NCI-H2196 treated with DMSO at 0.1 percent for 48 hours (cell line): Measurements from ENCODE around the gene VSIG10.
"Not testable (repeated sequence)": the region's sequence is repeated elsewhere in the genome, so short reads cannot be mapped to it uniquely, and the experiment has no call there.

Experiments used
- DNase-seq: peaks from one replicate; lab custom pipeline; 2025; ENCODE audit not compliant: unreplicated experiment; lab: John Stamatoyannopoulos, UW

Gene VSIG10

DNA sequence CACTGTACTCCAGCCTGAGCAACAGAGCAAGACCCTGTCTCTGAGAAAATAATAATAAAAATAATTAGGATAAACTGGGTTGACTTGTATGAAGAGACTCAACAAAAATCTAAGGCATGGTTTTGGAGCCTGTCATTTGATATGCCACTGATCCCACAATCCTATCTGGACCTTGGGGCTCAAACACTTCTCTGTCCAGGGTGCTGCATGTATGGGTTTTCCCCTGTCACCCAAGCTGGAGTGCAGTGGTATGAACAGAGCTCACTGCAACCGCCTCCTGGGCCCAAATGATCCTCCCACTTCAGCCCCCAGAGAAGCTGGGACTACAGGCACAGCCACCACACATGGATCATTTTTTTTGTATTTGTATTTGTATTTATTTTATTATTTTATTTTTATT is 5.3 kb upstream of the VSIG10 start:
- no peak for DNase-seq

DNA sequence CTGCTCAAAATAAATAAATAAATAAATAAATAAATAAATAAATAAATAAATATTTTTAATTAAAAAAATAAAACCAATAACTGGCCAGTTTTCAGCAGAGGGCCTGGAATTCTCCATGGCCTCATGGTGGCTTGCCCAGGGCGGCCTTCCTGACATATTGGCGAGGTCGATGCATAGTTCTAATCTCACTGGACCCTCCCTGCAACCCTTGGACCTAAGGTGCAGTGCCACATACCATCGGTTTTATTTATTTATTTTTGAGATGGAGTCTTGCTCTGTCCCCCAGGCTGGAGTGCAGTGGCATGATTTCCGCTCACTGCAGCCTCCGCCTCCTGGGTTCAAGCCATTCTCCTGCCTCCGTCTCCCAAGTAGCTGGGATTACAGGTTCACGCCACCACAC is 3.9 kb upstream of the VSIG10 start:
- DNase-seq, result no peak

DNA sequence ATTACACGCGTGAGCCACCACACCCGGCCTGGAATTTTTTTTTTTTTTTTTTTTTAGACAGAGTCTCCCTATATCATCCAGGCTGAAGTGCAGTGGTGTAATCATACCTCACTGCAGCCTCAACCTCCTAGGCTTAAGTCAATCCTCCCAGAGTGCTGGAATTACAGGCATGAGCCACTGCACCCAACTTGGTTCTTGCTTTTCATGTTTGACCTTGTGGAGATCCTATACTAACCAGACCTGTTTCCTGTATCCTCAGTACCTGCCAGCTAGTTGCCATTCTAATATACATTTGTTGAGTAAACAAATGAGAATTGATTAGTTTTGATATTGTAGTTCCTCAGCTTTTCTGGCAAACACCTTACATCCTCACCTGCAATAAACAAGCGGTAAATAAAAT is 3.2 kb upstream of the VSIG10 start:
- no peak for DNase-seq

DNA sequence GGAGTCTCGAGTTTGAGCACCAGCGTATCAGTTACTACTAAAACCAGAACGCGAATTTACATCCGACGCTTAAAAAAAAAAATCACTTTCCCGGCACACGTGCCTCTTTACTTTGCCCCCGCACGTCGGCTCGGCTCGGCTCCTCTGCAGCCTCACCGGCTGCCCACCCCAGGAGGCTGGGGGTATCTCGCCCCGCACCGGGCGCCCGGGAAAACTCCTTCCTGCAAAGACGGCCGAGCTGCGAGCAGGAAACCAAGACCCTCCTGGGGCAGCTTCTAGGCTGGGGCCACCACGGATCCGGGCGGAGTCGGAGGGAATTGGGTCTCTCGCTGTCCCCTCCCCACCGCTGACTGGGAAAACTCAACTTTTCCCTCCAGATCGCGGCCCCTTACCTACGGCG is 610 bp downstream of the VSIG10 start:
- no peak for DNase-seq

DNA sequence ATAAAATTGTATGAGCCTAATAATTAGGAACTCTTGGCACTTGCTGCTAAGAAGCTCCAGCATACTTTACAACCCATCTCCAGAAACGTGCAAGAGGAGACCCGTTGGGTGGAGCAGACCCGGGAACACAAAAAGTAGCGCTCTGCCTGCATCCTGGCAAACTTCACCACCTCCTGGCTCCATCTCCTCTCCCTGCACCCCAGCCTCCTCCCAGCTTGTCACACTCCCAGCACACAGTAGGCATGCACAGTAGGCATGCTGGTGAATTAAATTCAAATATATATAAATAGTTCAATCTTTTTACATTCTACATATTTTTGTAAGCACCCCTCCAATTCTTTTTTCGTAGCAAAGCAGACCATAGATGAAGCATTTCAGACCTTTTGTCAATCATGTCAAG is 1.2 kb downstream of the VSIG10 start:
- no peak for DNase-seq

DNA sequence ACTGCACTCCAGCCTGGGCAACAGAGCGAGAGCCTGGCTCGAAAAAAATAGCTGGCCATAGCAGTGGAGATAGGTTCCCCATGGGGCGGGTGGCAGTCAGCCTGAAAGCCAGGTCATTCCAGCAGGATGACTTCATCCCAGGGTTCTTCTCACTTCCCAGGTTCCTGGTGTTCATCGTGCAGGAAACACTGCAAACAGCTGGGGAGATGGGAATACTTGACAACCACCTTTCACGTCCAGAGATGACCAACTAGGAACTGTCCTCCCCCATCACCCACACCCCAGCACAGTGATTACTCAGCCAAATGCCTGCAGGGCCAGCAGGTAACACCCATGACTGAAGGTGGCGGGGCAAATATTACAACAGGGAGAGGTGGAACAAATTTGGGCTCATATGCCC is 1.7 kb downstream of the VSIG10 start:
- DNase-seq, result no peak

DNA sequence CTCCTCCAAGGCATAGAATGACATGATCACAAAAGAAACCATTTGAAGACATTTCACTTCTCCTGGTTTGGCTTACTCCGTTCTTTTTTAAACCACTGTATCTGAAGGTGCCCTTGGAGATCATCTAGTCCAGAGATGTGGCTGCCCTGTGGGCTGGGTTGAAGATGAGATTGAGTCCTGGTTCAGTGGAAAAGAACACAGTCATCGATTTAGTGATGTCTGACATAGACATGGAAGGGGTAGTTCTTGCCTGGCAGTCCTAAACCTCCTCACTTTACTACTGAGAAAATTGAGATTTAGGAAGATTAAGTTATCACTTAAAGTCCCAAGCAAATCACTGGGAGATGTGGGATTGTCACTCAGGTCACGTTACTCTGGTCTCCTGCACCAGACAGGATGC is 2.8 kb downstream of the VSIG10 start:
- DNase-seq, result no peak

DNA sequence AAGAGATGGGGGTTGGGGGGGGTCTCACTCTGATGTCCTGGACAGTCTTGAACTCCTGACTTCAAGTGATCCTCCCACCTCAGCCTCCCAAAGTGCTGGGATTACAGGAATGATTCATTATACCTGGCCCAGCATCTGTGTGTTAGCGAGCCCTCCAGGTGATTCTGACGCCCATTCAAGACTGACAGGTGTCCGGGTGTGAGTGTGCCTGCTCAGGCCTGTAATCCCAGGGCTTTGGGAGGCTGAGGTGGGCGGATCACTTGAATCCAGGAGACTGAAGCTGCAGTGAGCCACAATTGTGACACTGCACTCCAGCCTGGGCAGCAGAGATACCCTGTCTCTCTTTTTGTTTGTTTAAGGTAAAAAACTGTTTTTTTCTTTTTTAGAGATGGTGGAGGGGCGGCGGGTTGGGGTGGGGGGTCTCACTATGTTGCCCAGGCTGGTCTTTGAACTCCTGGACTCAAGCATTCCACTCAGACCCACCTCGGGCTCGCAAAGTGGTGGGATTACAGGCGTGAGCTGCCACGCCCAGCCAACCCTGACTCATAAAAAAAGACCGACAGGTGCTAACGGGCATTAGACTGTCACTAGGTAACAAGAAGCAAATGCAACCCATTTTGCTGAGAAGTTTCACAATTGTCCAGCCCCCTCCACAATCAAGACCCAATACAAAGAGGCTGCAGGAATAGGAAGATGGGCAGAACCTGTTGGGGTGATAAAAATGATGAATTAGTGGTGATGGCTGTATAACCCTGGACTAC is 4.7 kb downstream of the VSIG10 start:
- no peak for DNase-seq

DNA sequence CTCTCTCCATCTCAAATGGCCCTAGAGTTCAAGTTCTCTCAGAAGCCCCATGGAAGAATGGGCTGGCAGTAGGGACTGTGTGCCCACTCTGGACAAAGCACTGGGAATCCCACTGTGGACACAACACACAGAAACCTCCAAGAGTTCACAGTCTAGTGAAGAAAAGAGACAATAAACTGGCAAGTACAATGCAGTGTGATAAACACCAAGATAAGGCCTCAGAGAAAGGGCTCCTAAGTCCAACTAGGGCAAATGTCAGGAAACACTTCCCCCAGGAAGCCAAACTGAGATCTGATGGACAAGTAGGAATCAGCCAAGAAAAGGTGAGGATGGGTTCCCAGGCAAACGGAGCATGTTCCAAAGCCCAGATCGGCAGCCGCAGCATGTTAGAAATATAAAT is 5.4 kb downstream of the VSIG10 start:
- no peak for DNase-seq

DNA sequence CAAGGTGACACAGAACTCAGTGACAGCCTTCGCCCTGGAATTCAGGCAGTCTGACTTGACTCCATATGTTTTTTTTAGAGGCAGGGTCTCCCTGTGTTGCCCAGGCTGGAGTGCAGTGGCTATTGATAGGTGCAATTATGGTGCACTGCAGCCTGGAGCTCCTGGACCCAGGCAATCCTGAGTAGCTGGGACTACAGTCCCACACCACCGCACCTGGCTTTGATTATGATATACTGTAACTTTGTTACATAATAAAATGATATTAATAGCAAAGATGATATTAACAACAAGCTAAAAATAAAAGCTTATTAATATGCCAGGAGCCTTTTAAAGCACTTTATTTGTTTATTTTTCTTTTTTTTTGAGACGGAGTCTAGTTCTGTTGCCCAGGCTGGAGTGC is 9.8 kb downstream of the VSIG10 start:
- no peak for DNase-seq

DNA sequence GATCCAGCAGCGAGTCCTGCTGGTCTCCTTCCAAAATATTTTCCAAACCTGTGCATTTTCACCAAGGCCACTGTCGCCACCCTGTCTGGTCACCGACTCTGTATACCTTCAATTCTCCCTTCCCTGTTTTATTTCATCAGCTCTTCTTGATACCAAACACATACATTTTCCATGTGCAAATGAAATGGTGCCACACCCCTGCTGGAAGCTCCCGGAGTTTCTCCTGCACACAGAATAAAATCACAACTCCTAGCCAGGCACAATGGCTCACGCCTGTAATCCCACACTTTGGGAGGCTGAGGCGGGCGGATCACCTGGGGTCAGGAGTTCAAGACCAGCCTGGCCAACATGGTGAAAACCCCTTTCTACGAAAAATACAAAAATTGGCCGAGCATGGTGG is 14.0 kb downstream of the VSIG10 start:
- no peak for DNase-seq

DNA sequence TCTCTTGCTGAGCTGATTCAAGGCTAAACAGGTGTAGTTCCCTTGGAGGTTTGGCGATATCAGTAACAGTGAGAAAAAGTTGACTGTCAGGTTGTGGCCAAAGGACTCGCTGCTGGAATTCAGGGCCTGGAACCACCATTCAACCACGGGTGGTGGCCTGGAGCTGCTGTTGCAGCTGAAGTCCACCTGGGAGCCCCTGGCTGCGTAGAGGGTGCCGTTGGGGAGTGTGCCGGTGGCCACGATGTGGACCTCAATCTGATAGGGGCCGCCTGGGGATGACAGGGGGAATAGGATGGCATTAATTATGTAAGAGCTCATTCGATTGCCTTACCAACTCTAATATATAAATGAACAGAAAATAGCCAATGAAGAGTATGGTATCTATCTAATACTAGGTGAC is 21.6 kb downstream of the VSIG10 start:
- DNase-seq, result no peak

DNA sequence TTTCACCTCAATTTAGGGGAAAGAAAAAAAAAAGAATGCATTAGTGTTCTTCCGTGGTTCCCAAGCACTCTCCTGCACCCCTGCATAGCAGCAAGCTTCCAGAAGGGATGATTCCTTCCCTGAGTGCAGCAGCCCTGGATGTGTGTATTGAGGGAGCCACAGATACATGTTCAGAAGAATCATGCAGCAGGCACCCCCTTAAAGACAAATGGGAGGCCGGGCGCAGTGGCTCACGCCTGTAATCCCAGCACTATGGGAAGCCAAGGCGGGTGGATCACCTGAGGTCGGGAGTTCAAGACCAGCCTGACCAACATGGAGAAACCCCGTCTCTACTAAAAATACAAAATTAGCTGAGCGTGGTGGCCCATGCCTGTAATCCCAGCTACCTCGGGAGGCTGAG is 22.3 kb downstream of the VSIG10 start:
- not testable (repeated sequence) for DNase-seq

DNA sequence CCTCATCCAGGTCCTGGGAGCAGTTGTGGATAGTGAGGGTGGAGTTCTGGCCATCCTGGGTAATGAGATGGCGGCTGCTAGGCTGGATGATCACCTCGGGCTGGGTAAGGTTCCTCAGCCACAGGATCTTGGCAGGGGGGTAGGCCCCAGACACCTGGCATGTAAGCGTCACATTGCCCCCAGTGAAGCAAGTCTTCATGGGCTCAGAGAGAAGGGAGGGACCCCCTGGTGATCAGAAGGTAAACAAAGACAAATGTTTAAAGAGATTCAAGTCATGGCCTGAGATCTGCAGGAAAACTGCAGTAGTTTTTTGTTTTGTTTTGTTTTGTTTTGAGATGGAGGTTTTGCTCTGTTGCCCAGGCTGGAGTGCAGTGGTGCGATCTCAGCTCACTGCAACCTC is 30.0 kb downstream of the VSIG10 start:
- no peak for DNase-seq

DNA sequence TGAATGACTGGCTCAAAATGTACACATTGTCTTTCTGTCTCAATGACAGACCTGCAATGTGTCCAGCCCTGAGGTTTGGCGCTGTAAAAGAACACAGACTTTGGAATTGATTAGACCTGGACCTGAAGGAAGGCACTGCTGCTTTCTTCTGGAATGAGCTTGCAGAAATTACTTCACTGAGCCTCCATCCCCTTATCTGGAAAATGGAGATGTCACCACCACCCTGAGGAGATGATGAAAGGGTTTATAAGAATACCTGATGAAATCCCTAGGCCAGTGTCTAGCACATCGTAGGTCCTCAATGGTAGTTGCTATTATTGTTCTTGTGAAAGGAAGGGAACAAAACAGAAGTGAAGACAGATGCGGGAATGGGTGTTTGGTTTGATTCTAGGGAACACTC is 33.2 kb downstream of the VSIG10 start:
- DNase-seq, result no peak

DNA sequence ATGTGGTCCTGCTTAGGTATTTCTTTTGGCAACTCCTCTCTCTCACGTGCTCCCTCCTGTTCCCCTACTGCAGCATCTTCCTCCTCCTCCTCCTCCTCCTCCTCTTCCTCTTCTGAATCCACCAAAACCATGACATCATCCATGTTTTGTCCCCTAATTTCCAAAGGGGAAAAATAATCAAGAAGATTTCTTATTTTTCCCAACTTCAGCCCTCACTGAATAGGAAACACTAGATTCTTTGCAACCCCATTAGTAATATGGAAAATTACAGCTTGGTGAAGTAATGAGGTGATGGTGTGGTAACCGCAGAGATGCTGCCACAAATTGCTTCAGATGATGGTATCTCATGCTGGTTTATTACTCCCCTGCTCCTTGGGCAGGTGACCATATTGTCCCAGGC is 35.4 kb downstream of the VSIG10 start:
- DNase-seq, result no peak

DNA sequence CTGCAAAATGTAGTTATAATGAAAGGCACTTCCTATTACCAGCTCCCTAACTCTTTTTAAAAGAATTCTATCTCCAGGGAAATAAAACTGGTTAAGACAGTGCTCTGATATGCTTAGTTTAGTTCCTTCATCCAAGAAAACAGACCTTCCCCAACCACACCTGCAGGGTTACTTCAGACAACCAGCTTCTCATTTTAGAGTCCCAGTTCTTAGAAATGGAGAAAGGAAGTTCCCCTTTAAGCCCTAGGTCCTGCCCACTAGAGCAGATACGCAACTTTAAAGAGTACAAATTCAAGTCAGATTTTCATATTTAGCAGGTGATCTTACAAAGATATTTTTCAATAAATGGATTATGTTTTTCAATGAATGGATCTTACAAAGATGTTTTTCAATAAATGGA is 38.4 kb downstream of the VSIG10 start:
- no peak for DNase-seq

DNA sequence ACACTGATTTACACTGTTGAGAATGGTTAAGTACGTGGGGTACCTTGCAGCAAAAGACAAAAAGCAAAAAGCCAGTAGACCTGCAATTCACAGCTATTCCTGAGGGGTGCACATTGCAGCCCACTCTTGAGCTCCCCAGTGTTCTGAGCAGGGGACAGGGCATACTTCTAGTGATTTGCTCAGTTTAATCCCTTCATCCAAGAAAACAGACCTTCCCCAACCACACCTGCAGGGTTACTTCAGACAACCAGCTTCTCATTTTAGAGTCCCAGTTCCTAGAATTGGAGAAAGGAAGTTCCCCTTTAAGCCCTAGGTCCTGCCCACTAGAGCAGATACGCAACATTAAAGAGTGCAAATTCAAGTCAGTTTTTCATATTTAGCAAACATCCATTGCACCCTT is 39.2 kb downstream of the VSIG10 start:
- DNase-seq, result no peak

DNA sequence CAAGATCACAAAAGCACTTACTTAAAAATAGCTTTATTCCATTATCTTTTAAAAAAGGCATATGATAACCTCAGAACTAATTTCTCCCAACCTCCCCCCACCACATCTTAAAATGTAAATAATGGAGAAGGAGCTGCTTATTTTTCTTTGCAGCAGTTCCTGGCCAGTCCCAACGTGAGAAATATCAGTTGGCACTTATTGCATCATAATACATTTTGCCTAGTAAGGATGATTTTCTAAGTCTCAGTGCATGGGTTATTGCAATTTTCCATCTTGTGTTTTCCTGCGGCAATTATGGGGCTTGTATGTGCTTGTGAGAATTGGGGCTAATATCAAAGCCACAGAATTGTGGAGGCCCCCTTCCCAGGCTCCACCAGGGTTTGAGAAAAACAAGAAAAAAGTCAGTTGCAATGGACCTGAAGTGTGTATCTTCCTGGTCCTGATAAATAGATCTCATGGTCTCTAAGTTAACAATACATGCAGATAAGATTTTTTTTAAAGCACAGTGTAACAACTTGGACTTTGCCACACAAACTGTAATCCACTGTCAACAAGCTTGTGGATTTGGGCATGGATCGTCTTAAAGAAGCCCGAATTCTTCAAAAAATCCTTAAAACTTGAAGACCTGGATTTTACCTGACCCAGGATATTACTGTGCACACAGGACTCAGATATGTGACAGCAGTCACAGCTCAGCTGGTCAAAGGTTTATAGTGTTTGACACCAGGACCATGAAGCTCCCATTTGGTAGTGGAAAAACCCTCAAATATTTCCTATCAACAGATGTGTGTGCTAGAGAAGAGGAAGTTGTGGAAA is 40.0 kb downstream of the VSIG10 start:
- no peak for DNase-seq

DNA sequence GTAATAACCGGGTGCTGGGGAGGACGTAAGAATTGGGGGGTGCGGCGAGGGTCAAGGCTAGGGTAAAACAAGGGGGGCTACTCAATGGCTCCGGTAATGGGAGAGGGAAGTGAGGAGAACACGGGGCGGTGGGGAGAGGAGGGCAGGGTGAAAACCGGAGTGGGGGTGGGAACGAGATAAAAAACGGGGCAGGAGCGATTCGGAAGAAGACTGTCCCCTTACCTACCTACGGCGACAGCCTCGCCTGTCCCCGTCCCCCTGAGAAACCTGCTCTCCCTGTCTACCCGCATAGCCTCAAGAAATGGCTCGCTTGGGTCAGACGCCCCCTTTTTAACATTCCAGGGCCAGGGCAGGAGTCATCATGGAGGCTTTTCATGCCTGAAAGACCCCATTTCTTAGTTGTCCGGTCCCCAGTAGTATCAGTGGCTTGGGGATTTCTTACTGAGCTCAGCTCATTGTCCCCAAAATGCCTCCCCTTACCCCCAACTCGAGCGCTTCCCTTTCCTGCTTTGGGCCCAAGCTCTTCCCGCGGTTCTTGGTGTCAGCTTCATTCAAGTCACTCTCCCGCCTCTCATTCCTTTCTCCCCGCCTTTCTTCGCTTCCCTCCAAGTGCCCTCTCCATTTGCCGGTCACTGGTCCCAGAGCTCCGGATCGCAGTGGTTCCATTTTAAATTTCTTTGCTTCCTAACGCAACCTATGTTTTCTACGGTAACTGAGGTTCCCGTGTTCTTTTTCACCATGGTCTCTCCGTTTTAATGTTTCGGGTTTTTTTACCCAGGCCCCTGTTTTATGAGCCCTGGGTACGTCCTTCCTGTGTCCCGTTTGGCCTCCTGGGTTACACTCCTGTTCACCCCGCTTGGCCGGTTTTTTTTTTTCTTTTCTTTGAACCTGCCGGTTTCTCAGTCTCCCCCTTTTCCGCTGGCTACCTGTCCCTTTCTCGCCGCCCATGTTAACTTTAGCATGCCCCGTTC is 41.7 kb downstream of the VSIG10 start:
- no peak for DNase-seq
